C4-2B (cell line): ENCODE results near the gene ERBB3.

Experiments
- H3K27ac ChIP-seq: fragments of 450-650 bp; 2 replicates; pipeline ENCODE4 v1.5.1; 2017
- CTCF ChIP-seq: fragments of 450-650 bp; conservative IDR thresholded peaks from 2 replicates; pipeline ENCODE4 v1.5.1; 2017; ENCODE audit warnings: mild to moderate bottlenecking
- ZFX ChIP-seq: fragments of 450-650 bp; IDR thresholded peaks from 2 replicates; pipeline ENCODE4 v1.6.1; 2017

The ERBB3 gene

GRCh38 chr12:56062996-56063395 is 17.0 kb upstream of the ERBB3 start:
- no peak overlapping the region for H3K27ac ChIP-seq
- TF ChIP-seq ZFX (no peak), CTCF (no peak)

GRCh38 chr12:56071648-56072047 is 8.3 kb upstream of the ERBB3 start:
- TF ChIP-seq ZFX (no peak), CTCF (no peak)
- H3K27ac ChIP-seq, result no peak overlapping the region

DNA sequence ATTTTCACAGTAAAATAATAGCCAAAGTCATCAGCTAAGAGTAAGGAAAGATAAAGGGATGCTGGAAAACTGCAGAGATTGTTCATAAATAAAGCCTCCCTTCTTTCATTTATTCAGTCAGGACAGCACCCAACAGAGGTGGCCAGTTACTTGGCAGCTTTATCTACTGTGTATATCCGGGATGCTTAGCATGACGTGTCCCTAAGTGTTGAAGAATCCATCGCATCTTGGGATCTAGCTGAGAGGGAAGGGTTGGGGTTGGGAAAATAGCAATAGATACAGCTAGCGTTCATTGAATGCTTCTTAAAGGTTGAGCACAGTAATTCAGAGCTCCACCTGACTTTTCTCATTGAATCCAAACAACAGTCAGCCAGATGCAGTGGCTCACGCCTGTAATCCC is 5.6 kb upstream of the ERBB3 start:
- no peak for TF ChIP-seq CTCF
- no peak for TF ChIP-seq ZFX
- H3K27ac ChIP-seq, result no peak overlapping the region

GRCh38 chr12:56077966-56078365 is 2.0 kb upstream of the ERBB3 start:
- H3K27ac ChIP-seq, result peak overlapping the region; percentile 7

DNA sequence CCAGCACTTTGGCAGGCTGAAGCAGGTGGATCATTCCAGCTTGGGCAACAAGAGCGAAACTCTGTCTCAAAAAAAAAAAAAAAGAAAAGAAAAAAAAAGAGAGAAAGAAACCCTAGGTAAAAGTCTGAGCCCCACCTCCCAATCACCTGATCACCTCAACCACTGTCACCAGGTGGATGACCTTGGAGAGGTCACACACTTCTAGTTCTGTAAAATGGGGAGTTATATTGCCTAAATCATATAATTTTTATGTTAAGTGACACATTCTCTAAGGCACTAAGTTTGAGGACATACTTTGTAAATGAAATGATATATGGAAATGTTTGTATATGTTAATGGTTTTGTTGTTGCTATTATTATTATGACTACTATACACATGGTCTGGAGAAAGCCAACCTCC is 1.5 kb upstream of the ERBB3 start:
- TF ChIP-seq CTCF (no peak), ZFX (no peak)

GRCh38 chr12:56078931-56079722 is 838 bp upstream of the ERBB3 start:
- TF ChIP-seq ZFX (peak; percentile 31; the same call in 1 of the 2 replicates), CTCF (peak; percentile 98)
- peak overlapping the region; percentile 97 for H3K27ac ChIP-seq

More for the DNA sequence above, 1.5 kb upstream of the ERBB3 start:
- H3K27ac ChIP-seq, result peak overlapping the region; percentile 97

GRCh38 chr12:56080556-56081138 is 682 bp downstream of the ERBB3 start:
- TF ChIP-seq CTCF (no peak; the same call in 1 of the 2 replicates), ZFX (no peak)

More at GRCh38 chr12:56080556-56081138, 682 bp downstream of the ERBB3 start:
- H3K27ac ChIP-seq, result peak overlapping the region; percentile 97
